Activated naive CD4-positive, alpha-beta T cell treated with anti-CD3 and anti-CD28 coated beads for 36 hours (primary cell): ENCODE results near the gene GABRB2. TPM values are rescaled to one million over a fixed set of nuclear protein-coding genes. Genes with fewer than 3 reads are reported as not detected.
"Not testable (repeated sequence)": the region's sequence is repeated elsewhere in the genome, so short reads cannot be mapped to it uniquely, and the experiment has no call there.

Source experiments
- CTCF ChIA-PET: fragments of 350-600 bp; sonication (Branson Sonifier 250); formaldehyde crosslinking; loops from one replicate; lab custom pipeline; 2021; ENCODE audit warnings: antibody characterized with exemption; lab: Charles Lee
- DNase-seq: peaks from one replicate; pipeline ENCODE4 v3.0.0-alpha.2; 2020
- H3K27ac Mint-ChIP-seq: one replicate; pipeline ENCODE4 v1.8.0; 2021; ENCODE audit warnings: mild to moderate bottlenecking, mixed read lengths
- H3K27me3 Mint-ChIP-seq: one replicate; pipeline ENCODE4 v1.8.0; 2021; ENCODE audit warnings: low read depth, mixed read lengths
- H3K36me3 Mint-ChIP-seq: one replicate; pipeline ENCODE4 v1.8.0; 2021; ENCODE audit warnings: low read depth, mixed read lengths
- H3K4me1 Mint-ChIP-seq: one replicate; pipeline ENCODE4 v1.8.0; 2021; ENCODE audit warnings: low read depth, mixed read lengths
- H3K4me3 Mint-ChIP-seq: one replicate; pipeline ENCODE4 v1.8.0; 2021; ENCODE audit warnings: mild to moderate bottlenecking, moderate library complexity, mixed read lengths
- H3K9me3 Mint-ChIP-seq: one replicate; pipeline ENCODE4 v1.8.0; 2021; ENCODE audit warnings: mixed read lengths
- intact Hi-C: fragments of 100-400 bp; cut with micrococcal nuclease; formaldehyde crosslinking; loops from one replicate; pipeline ENCODE4 v1.15.1; 2023
- total RNA-seq, 2 experiments: library from RNA; stranded (reverse); gene quantifications; one replicate each; pipeline ENCODE4 v1.2.3, GENCODE V29; 2021

The GABRB2 gene
- total RNA-seq, 2 experiments from 2014 or later, result not detected

- H3K9me3 Mint-ChIP-seq, H3K4me3 Mint-ChIP-seq, DNase-seq, CTCF ChIA-PET, intact Hi-C loops, H3K4me1 Mint-ChIP-seq, H3K36me3 Mint-ChIP-seq, H3K27ac Mint-ChIP-seq, H3K27me3 Mint-ChIP-seq: not testable (repeated sequence)
These were observed 293.6 kb downstream of the GABRB2 start for GRCh38 chr5:161252955-161253354.

- Mint-ChIP-seq H3K36me3 (no peaks in the 10 kb centered on the region), H3K4me1 (no peaks in the 10 kb centered on the region), H3K9me3 (peaks cover 5% of the 10 kb centered on the region), H3K4me3 (no peak overlapping the region), H3K27ac (no peak overlapping the region), H3K27me3 (no peaks in the 10 kb centered on the region)
- CTCF ChIA-PET, result no interaction called here
- no peak for DNase-seq
- intact Hi-C loops, result no loop called here
These were observed 299.8 kb downstream of the GABRB2 start for GRCh38 chr5:161246749-161247148.

- H3K27me3 Mint-ChIP-seq, CTCF ChIA-PET, H3K4me1 Mint-ChIP-seq, H3K4me3 Mint-ChIP-seq, H3K36me3 Mint-ChIP-seq, DNase-seq, intact Hi-C loops, H3K27ac Mint-ChIP-seq, H3K9me3 Mint-ChIP-seq: not testable (repeated sequence)
These were observed 300.7 kb downstream of the GABRB2 start for GRCh38 chr5:161245846-161246245.

Other genes with a start within 250 kb of the GABRB2 start
- gene GABRA6, start 139.0 kb upstream of the GABRB2 start, total RNA-seq, result not detected